ENCODE measurements around the gene PPP1R18.
"Not testable (repeated sequence)": the region's sequence is repeated elsewhere in the genome, so short reads cannot be mapped to it uniquely, and the experiment has no call there.

The PPP1R18 gene, protein sequence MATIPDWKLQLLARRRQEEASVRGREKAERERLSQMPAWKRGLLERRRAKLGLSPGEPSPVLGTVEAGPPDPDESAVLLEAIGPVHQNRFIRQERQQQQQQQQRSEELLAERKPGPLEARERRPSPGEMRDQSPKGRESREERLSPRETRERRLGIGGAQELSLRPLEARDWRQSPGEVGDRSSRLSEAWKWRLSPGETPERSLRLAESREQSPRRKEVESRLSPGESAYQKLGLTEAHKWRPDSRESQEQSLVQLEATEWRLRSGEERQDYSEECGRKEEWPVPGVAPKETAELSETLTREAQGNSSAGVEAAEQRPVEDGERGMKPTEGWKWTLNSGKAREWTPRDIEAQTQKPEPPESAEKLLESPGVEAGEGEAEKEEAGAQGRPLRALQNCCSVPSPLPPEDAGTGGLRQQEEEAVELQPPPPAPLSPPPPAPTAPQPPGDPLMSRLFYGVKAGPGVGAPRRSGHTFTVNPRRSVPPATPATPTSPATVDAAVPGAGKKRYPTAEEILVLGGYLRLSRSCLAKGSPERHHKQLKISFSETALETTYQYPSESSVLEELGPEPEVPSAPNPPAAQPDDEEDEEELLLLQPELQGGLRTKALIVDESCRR

DNA sequence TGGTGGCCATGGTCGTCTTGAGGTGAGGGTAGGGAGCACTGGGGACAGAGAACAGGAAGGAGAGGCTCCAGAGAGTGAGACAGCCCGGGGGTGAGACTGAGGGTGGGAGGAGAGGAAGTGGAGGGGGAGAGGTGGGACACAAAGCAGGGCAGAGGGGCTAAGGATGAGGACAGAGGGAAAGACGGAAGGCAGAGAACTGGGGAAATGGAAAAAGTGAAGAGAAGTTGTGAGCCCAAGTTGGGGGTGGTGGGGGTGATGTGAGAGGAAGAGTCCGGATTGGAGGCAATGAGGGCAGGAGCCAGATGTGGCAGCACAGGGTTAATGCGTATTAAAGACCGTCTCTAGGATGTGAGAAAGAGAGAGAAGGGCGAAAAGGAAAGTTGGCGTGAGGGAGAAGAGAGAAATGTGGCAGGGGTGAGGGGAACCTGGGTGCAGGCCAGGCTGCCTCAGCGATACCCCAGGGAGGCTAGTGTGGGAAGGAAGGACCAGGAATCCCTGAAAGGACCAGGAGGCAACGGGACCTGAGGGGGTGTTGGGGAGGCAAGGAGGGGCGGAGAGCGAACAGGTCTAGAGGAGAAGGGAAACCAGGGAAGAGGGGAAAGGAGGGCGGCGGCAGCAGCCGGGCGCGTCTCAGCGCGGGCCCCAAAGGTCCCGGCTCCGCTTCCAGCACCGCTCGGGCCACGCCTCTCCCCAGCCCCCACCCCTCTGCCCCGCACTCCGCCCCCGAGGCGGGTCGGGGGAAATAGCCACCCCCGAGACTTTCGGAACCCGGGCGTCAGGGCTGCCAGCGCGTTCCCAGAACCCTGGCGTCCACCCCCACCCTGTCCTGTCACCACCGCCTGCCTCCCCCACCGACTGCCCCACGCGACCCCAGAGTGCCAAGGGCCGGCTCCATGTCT, at the start of gene PPP1R18:
Gene PPP1R18, minus strand, starts transcription at position 637 of the 899 bp plus-strand sequence. Its CDS starts 627 bp downstream, at position 10.
- peak; percentile 78 for DNase-seq (ENCODE audit: low read depth, low spot score)

DNA sequence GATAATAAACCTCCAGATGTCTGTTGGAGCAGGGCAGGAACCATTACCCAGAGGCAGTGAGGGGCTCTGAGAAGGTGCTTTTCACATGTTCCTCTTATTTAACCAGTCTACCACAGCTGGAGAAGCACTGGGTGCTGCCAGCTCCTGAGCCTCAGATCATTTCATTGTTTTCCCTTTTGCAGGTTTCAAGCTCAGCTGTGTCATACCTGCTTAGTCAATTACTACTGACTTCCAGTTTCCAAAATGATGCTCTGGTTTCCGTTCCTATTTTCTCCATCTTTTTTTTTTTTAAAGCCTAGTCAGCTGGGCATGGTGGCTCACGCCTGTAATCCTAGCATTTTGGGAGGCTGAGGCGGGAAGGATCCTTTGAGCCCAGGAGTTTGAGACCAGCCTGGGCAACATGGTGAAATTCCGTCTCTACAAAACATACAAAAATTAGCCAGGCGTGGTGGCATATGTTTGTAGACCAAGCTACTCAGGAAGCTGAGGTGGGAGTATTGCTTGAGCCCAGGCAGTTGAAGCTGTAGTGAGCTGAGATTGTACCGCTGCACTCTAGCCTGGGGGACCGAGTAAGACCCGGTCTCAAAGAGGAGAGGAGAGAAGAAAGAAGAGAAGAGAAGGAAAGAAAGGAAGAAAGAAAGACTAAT, 49.3 kb upstream of the PPP1R18 start:
- DNase-seq (ENCODE audit: low read depth, low spot score): no peak

DNA sequence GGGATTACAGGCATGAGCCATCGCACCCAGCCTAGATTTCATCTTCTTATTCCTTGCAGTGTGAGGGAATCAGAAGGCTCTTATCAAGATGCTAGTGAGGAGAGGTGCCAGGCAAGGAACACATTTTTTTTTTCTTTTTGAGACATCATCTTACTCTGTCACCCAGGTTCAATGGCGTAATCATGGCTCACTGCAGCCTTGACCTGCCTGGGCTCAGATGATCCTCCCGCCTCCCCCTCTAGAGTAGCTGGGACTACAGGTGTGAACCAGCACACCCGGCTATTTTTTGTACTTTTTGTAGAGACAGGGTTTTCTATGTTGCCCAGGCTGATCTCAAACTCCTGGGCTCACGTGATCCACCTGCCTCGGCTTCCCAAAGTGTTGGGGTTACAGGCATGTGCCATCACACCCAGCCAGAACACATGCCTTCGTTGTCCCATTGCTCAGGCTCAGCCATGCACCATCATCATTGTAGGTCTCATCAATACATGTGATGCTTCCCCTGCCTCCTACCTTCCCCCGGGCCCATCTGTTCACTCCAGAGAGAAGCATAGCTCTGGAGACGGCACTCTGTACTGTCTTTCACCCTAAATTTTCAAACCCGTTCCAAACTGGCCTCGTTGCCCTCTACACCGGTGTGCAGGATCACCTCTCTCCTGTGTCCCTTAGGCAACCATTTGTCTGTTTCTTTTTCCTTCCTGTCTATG, 45.9 kb upstream of the PPP1R18 start:
- no peak for DNase-seq (ENCODE audit: low read depth, low spot score)

DNA sequence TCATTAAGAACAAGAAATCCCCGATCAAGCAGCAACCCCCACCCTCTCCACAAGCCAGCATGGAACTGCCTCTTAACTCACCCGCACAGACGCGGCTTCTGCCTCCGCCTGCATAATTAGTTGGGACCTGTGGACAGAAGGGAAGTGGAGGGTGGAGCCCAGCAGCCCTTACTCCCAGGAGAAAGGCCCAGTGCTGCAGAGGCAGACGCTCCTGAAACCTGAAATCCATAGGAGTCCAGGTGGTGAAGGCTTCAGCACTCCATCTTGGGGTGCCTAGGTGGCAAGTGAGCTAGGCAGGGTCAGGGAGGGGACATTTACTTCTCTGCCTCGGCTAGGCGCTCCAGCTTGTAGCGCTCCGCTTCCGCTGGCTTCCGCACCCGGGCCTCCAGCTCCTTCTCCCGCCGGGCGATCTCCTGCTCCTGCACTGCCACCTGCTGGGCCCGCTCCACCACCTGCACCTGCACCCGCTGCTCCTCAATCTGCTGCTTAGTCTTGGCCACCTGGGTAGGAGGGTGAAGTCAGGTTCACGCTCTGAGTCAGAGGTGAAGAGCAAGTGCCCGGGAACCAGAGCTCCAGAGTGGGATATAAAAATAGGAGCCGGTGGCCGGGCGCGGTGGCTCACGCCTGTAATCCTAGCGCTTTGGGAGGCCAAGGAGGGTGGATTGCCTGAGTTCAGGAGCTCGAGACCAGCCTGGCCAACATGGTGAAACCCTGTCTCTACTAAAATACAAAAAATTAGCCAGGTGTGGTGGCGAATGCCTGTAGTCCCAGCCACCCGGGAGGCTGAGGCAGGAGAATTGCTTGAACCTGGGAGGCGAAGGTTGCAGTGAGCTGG, 44.4 kb upstream of the PPP1R18 start:
- DNase-seq (ENCODE audit: low read depth, low spot score): peak; percentile 76

DNA sequence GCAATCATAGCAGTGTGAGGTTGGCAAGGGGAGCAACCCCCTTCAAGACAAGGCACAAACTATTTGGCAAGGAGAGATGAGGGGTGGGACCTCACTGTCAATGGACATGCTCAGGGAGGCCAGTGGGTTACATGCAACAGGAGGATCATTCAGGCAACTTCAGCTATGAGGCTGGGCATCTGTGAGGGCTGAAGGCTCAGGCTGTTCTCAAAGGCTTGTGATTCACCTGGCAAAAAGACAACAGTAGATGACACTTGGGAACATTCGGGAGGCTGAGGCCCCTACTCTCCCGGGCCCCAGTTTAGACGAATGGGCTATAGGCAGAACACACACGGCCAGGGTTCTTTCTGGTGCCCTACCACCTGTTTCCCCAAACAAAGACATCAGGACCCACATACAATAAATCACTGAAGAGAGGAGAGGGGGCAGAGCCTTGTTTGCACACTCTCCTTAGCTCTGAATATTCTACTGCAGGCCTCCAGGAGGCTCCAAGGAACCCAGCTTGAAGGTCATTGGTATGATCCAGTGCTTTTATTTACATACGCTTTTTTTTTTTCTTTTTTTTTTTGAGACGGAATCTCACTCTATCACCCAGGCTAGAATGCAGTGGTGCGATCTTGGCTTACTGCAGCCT, 41.6 kb upstream of the PPP1R18 start:
- no peak for DNase-seq (ENCODE audit: low read depth, low spot score)

DNA sequence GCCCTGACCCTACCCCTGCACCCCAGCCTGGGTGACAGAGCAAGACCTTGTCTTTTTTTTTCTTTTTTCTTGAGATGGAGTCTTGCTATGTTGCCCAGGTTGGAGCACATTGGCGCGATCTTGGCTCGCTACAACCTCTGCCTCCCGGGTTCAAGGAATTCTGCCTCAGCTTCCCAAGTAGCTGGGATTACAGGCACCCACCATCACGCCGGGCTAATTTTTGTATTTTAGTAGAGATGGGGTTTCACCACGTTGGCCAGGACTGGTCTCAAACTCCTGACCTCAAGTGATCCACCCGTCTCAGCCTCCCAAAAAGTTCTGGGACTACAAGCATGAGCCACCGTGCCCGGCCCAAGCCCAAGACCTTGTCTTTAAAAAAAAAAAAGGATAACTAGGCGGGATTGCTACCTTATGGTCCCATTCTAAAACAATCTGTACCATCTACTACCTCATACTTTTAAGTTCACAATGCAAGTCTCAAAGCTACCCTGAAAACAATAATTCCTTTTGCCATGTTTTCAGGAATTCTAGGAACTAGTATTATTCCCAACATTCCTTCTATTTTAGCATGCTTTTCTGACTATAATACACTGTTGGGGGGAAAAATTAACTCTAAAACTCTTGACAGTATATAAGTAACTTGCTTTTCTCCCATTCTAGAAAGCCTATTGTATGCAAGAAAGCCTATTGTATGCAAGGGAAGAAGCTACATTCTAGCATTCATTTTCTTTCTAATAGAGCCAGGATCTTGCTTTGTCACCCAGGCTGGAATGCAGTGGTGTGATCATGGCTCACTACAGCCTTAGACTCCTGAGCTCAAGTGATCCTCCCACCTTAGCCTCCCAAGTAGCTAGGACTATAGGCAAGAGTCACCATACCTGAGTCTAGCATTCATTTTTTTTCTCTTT, 40.3 kb upstream of the PPP1R18 start:
- DNase-seq (ENCODE audit: low read depth, low spot score): no peak

DNA sequence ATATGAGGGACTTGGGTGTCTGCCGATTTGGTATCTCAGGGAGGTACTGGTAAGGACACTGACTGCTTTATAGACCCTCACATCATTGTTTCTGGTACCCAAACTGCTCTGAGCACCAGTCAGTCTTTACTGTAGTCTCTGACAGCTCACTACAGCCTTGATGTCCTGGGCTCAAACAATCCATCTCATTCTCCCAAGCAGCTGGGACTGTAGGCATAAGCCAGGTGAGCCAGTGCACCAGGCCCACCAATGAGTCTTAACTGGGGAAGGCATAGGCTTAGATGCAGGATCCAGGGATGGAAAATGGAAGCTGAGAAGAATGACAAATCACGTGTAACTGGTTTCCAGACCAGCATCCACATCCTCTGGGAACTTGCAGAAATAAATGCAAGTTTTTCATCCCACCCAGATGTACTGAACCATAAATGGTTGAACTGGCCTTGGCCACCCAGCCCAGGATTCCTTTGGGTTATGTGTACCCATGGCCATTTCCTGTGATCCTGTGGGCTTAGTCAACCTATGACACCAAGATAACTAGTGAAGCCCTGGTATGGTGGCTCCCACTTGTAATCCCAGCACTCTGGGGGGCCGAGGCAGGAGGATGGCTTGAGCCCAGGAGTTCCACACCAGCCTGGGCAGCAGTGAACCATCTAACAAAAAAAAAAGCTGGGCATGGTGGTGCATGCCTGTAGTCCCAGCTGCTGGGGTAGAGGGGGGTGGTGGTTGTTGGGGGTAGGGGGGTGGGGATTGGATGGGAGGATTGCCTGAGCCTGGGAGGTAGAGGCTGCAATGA, 39.5 kb upstream of the PPP1R18 start:
- DNase-seq (ENCODE audit: low read depth, low spot score): no peak

DNA sequence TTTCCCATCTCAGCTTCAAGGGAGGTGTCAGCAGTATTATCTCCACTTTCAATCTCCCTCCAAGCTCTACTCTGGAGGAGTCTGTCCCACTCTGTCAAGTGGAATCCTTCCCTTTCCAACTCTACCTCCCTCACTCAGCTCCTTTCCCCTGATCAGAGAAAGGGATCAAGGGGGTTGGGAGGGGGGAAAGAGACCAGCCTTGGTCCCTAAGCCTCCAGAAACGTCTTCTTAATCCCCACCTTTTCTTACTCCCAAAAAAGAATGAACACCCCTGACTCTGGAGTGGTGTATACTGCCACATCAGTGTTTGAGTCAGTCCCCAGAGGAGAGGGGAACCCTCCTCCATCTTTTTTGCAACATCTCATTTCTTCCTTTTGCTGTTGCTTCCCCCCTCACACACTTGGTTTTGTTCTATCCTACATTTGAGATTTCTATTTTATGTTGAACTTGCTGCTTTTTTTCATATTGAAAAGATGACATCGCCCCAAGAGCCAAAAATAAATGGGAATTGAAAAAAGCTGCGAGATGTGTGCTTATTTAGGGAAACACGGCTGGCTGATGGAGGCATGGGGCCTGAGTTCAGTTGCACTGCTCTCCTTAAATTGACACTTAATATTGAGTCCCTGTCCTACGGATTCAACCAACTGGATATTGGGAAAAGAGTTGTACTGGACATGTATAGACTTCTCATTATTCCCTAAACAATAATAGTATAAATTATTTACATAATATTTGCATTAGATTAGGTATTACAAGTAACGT, 38.6 kb upstream of the PPP1R18 start:
- no peak for DNase-seq (ENCODE audit: low read depth, low spot score)

DNA sequence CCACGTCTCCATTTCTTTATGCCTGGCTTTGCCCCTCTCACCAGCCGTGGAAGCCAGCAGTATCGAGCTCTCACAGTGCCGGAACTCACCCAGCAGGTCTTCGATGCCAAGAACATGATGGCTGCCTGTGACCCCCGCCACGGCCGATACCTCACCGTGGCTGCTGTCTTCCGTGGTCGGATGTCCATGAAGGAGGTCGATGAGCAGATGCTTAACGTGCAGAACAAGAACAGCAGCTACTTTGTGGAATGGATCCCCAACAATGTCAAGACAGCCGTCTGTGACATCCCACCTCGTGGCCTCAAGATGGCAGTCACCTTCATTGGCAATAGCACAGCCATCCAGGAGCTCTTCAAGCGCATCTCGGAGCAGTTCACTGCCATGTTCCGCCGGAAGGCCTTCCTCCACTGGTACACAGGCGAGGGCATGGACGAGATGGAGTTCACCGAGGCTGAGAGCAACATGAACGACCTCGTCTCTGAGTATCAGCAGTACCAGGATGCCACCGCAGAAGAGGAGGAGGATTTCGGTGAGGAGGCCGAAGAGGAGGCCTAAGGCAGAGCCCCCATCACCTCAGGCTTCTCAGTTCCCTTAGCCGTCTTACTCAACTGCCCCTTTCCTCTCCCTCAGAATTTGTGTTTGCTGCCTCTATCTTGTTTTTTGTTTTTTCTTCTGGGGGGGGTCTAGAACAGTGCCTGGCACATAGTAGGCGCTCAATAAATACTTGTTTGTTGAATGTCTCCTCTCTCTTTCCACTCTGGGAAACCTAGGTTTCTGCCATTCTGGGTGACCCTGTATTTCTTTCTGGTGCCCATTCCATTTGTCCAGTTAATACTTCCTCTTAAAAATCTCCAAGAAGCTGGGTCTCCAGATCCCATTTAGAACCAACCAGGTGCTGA, 37.6 kb upstream of the PPP1R18 start:
- DNase-seq (ENCODE audit: low read depth, low spot score): not testable (repeated sequence)

DNA sequence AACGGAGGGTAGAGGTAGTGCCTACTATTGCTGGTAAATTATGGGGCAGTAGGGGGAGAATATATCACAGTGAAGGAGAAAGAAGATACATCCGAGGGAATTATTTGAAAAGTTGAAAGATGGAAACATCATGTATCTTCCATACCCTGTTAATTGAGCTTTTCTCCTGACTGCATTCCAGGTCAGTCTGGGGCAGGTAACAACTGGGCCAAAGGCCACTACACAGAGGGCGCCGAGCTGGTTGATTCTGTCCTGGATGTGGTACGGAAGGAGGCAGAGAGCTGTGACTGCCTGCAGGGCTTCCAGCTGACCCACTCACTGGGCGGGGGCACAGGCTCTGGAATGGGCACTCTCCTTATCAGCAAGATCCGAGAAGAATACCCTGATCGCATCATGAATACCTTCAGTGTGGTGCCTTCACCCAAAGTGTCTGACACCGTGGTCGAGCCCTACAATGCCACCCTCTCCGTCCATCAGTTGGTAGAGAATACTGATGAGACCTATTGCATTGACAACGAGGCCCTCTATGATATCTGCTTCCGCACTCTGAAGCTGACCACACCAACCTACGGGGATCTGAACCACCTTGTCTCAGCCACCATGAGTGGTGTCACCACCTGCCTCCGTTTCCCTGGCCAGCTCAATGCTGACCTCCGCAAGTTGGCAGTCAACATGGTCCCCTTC, 36.9 kb upstream of the PPP1R18 start:
- not testable (repeated sequence) for DNase-seq (ENCODE audit: low read depth, low spot score)

DNA sequence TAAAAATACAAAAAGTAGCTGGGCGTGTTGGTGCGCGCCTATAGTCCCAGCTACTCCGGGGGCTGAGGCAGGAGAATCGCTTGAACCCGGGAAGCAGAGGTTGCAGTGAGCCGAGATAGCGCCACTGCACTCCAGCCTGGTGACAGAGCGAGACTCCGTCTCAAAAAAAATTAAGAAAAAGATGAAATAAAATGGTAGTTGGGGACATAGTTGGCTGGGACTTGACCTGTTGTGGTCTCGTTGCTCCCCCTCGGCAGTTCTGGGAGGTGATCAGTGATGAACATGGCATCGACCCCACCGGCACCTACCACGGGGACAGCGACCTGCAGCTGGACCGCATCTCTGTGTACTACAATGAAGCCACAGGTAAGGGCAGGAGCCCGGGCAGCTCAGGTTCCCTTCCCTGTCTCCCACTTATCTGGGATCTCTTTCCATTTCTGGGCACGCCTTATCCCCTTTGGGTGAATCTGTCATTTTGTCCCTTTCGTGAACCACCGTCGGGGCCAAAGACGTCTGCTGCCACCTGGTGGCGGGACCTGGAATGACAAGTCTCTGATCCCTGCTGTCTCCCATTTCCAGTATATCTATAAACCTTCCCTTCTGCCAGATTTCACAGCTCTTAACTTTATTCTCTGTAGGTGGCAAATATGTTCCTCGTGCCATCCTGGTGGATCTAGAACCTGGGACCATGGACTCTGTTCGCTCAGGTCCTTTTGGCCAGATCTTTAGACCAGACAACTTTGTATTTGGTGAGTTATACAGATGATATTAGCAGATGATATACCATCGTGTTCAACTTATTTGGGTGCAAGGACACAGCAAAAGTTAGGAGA, 36.1 kb upstream of the PPP1R18 start:
- peak; percentile 54 for DNase-seq (ENCODE audit: low read depth, low spot score)

DNA sequence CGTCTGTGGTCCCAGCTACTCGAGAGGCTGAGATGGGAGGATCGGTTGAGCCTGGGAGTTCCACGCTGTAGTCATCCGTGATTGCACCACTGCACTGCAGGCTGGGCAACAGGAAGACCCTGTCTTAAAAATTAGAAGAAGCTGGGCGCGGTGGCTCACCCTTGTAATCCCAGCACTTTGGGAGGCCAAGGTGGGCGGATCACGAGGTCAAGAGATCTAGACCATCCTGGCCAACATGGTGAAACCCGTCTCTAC, 35.5 kb upstream of the PPP1R18 start:
- not testable (repeated sequence) for DNase-seq (ENCODE audit: low read depth, low spot score)

DNA sequence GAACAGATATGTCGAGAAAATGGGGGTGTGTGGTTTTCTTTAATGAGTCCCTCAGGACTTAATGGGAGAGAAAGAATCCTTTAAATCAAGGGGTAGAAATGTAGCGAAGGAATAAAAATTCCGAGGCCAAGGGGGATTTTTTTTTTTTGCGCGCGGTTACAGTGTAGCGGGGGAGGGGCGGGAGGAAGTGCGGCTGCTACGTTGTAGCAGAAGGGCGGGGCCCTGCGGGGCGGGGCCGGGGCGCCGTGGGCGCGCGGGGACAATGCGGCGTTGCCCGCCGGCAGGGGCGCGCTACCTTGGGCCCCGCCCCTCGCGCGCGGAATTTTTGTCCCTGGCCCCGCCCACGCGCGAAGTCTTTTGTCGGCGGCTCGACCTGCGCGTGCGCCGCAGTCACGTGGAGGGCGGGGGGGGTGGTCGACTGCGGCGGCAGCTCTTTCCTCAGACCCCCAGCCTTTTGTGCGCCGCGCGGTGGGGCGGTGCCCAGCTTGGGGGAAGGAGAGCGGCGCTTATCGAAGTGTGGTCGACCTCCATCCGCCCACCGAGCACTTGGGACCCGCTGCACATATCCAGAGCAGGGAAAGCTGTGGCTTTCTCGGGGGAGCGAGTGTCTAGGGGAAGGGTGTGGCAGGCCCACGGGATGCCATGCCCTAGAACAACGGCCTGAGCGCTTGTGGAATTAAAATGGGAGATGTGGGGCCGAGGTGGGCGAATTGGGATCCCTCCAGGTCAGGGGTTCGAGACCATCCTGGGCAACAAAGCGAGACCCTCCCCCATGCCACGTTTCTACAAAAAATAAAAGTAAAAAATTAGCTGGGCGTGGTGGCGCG, 35.0 kb upstream of the PPP1R18 start:
- peak; percentile 92 for DNase-seq (ENCODE audit: low read depth, low spot score)

DNA sequence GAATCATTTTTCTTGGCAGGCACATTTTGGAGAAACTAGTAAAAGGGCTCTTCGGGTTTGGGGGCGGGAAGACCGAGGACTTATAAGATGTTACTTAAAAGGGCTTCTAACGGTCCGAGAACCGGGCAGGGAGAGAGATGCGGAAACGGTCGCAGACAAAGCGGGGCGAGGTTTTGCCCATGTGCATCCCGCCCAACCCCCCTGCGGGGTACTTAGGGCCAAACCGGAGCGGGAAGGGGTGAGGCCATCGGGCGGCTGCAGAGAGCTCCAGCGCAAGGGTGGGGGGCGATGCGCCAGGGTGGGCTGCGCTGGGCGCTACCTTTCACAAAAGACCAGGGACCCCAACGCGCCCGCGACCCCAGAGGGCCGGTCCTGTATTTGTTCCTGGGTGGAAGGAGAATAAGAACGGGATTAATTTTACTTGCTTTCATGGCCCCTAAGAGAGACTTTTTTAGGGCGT, 34.3 kb upstream of the PPP1R18 start:
- DNase-seq (ENCODE audit: low read depth, low spot score): no peak

Data from activated naive CD8-positive, alpha-beta T cell treated with anti-CD3 and anti-CD28 coated beads, Interleukin-2, amount 50 U/mL, for 16 hours (primary cell).